OCI-LY1 (cell line): ENCODE data around the gene KXD1.

Source experiments
- H2AFZ ChIP-seq: fragments of 200-600 bp; sonication (generic), shearing (Covaris generic); 2 replicates; pipeline ENCODE4 v1.6.0; 2014; ENCODE audit warnings: antibody characterized with exemption, mild to moderate bottlenecking, low read length
- H3F3A ChIP-seq: fragments of 200-600 bp; sonication (generic), shearing (Covaris generic); 2 replicates; pipeline ENCODE4 v1.6.0; 2014; ENCODE audit warnings: mild to moderate bottlenecking, antibody characterized with exemption, low read length, moderate library complexity; ENCODE audit not compliant: insufficient read depth
- H3K27ac ChIP-seq: fragments of 200-600 bp; sonication (generic); 2 replicates; pipeline ENCODE4 v1.5.1; 2014; ENCODE audit warnings: low read length, mixed run types, mild to moderate bottlenecking, low read depth; ENCODE audit not compliant: poor library complexity, severe bottlenecking
- H3K27me3 ChIP-seq: fragments of 200-600 bp; sonication (generic); 2 replicates; pipeline ENCODE4 v1.6.0; 2014; ENCODE audit warnings: antibody characterized with exemption, mild to moderate bottlenecking, low read length, moderate library complexity; ENCODE audit not compliant: insufficient read depth
- H3K36me3 ChIP-seq: fragments of 200-600 bp; sonication (generic); 2 replicates; pipeline ENCODE4 v1.6.1; 2014; ENCODE audit warnings: mild to moderate bottlenecking, antibody characterized with exemption, low read length, moderate library complexity, mixed read lengths; ENCODE audit not compliant: insufficient read depth
- H3K4me1 ChIP-seq: fragments of 200-600 bp; sonication (generic); 2 replicates; pipeline ENCODE4 v1.5.1; 2014; ENCODE audit warnings: mild to moderate bottlenecking, low read length, moderate library complexity; ENCODE audit not compliant: insufficient read depth, severe bottlenecking
- H3K4me2 ChIP-seq: fragments of 200-600 bp; sonication (generic), shearing (Covaris generic); 2 replicates; pipeline ENCODE4 v1.6.1; 2014; ENCODE audit warnings: low read length
- H3K4me3 ChIP-seq: fragments of 200-600 bp; sonication (generic); 2 replicates; pipeline ENCODE4 v1.5.1; 2014; ENCODE audit warnings: low read length, low read depth, mild to moderate bottlenecking, mixed read lengths; ENCODE audit not compliant: poor library complexity, severe bottlenecking
- H3K79me2 ChIP-seq: fragments of 200-600 bp; shearing (Covaris generic); 2 replicates; pipeline ENCODE4 v1.6.1; 2016; ENCODE audit warnings: mixed run types, low read length, mixed read lengths; ENCODE audit not compliant: insufficient read depth
- H3K9ac ChIP-seq: fragments of 200-600 bp; sonication (generic), shearing (Covaris generic); 2 replicates; pipeline ENCODE4 v1.6.1; 2014; ENCODE audit warnings: mild to moderate bottlenecking, low read length, mixed read lengths
- H3K9me2 ChIP-seq: fragments of 200-600 bp; sonication (generic), shearing (Covaris generic); 2 replicates; pipeline ENCODE4 v1.6.1; 2014; ENCODE audit warnings: low read depth, mild to moderate bottlenecking, low read length, mixed read lengths
- H3K9me3 ChIP-seq: fragments of 200-600 bp; shearing (Covaris generic); 2 replicates; pipeline ENCODE4 v1.6.1; 2014; ENCODE audit warnings: low read length, mixed read lengths
- H4K20me1 ChIP-seq: fragments of 200-600 bp; sonication (generic), shearing (Covaris generic); 2 replicates; pipeline ENCODE4 v1.6.0; 2016; ENCODE audit warnings: mild to moderate bottlenecking, low read length; ENCODE audit not compliant: insufficient read depth
- EZH2 ChIP-seq: fragments of 200-600 bp; sonication (generic), shearing (Covaris generic); IDR thresholded peaks from 2 replicates; pipeline ENCODE4 v1.8.0; 2017; ENCODE audit warnings: borderline replicate concordance, mixed run types, mild to moderate bottlenecking, antibody characterized with exemption, low read length, moderate library complexity, mixed read lengths
- TF ChIP-seq, protein P1 (sequence below): fragments of 200-600 bp; sonication (generic), shearing (Covaris generic); IDR thresholded peaks from 2 replicates; pipeline ENCODE4 v1.5.1; 2017; ENCODE audit warnings: mild to moderate bottlenecking, antibody characterized with exemption, low read length, moderate library complexity, mixed read lengths

KXD1 gene

DNA sequence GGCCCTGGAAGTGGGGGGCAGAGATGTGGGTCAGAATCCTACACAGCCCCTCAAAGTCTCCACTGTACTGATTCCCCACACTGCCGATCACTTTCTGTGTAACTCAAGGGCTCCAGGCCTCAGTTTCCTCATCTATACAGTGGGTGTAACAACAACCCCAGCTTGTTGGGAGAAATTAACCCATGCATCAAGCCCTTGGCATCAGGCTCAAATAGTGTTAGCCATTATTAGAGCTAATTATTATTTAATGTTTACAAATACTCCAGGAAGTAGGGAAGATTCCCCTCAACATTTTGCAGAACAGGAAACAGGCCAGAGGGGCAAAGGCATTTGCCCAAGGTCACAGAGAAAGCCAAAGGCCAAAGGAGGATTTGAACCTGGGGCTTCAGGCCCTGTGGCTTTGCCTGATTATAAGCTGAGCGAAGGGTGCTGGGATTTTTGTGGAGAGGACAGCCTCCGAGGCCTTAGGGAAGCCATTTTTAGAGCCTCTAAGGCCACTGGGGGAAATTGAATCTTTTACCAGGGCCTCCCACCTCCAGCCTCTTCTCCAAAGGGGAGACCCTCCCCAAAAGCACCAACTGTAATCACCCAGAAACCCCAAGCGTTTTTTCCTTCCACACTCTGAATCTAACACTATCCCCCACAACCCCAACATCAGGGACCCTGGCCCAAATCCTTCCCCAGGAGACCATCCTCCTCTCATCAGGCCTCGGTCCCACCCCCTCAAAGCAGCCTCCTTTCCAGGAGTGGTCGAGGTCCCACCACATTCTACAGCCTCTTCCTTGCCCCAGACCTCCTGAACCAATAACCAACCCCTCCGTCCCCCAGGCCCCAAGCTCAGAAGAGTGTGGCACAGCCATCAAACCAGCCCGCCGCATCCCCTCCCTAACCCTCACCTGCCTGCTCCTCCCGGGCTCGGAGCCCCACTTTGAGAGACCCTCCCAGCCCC lies 15.4 kb upstream of the KXD1 start:
- Histone ChIP-seq H4K20me1 (no peaks in the 10 kb centered on the region), H3K9me3 (no peaks in the 10 kb centered on the region), H3K27ac (peak overlapping the region; percentile 73), H3K9me2 (no peaks in the 10 kb centered on the region), H3K4me2 (peak overlapping the region; percentile 100), H3K79me2 (0 out of 2 replicates have a peak, but pooled peaks cover 4% of the 10 kb centered on the region), H2AFZ (no peak overlapping the region), H3K4me3 (peak overlapping the region; percentile 89), H3K4me1 (peaks cover 20% of the 10 kb centered on the region), H3F3A (no peaks in the 10 kb centered on the region), H3K36me3 (peaks cover 34% of the 10 kb centered on the region), H3K9ac (peak overlapping the region; percentile 97), H3K27me3 (no peaks in the 10 kb centered on the region)
- no peak for TF ChIP-seq EZH2
- TF ChIP-seq, protein P1, sequence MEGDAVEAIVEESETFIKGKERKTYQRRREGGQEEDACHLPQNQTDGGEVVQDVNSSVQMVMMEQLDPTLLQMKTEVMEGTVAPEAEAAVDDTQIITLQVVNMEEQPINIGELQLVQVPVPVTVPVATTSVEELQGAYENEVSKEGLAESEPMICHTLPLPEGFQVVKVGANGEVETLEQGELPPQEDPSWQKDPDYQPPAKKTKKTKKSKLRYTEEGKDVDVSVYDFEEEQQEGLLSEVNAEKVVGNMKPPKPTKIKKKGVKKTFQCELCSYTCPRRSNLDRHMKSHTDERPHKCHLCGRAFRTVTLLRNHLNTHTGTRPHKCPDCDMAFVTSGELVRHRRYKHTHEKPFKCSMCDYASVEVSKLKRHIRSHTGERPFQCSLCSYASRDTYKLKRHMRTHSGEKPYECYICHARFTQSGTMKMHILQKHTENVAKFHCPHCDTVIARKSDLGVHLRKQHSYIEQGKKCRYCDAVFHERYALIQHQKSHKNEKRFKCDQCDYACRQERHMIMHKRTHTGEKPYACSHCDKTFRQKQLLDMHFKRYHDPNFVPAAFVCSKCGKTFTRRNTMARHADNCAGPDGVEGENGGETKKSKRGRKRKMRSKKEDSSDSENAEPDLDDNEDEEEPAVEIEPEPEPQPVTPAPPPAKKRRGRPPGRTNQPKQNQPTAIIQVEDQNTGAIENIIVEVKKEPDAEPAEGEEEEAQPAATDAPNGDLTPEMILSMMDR = no peak

DNA sequence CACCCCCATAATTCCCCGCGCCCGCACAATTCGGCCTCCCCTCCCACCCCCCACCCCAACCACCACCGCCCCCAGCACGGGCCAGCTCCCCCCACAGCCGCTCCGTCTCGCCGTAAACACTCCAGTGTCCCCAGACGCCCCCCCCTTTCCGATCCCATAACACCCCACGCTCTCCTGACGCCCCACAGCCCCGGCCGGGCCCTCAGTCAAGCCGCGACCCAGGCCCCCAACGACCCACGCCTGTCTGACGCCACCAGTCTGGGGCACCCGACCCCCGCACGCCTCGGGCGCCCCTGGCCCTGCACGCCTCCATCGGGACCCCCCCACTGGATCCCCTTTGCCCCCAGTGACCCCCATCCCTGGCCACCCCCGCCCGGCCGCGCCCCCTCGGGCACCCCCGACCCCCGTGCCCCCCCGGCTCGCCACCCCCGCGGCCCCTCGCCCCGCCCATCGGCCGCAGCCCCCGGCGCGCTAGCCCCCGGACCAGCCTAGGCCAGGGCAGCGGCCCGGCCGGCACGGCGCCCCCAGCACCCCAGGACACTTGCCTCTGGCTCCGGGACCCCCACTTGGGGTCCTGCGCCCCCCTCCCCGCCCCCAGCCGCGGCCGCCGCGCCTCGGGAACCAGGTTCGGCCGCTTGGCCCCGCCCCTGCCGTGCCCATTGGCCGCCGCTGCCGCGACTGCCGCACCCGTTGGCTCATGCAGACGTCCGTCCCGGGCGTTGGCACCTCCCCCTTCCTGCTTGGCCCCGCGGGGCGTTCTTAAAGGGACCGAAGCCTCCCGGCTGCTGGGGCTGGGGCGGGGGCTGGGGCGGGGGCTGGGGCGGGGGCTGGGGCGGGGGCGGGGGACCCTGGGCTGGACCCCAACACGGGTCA lies 14.5 kb upstream of the KXD1 start, which contains the start of gene FKBP8:
FKBP8 (minus strand) TSS at position 633 of the 873 bp plus-strand sequence. CDS start 1,603 bp downstream, outside the sequence.
- H2AFZ ChIP-seq = no peak within 1 kb of the TSS
- no peak for TF ChIP-seq EZH2
- TF ChIP-seq, protein P1 = no peak
- H3K4me3 ChIP-seq = peak within 1 kb of the TSS; percentile 89
- no peaks in the 10 kb centered on the region for H3K9me2 ChIP-seq
- H3F3A ChIP-seq = no peaks in the 10 kb centered on the region
- no peaks in the 10 kb centered on the region for H3K9me3 ChIP-seq
- peak within 1 kb of the TSS; percentile 73 for H3K27ac ChIP-seq
- H4K20me1 ChIP-seq = no peaks in the 10 kb centered on the region
- peaks cover 25% of the 10 kb centered on the region for H3K36me3 ChIP-seq
- H3K4me2 ChIP-seq = peak within 1 kb of the TSS; percentile 100
- 0 out of 2 replicates have a peak, but pooled peaks cover 4% of the 10 kb centered on the region for H3K79me2 ChIP-seq
- H3K27me3 ChIP-seq = no peaks in the 10 kb centered on the region
- peak within 1 kb of the TSS; percentile 97 for H3K9ac ChIP-seq
- peaks cover 20% of the 10 kb centered on the region for H3K4me1 ChIP-seq

DNA sequence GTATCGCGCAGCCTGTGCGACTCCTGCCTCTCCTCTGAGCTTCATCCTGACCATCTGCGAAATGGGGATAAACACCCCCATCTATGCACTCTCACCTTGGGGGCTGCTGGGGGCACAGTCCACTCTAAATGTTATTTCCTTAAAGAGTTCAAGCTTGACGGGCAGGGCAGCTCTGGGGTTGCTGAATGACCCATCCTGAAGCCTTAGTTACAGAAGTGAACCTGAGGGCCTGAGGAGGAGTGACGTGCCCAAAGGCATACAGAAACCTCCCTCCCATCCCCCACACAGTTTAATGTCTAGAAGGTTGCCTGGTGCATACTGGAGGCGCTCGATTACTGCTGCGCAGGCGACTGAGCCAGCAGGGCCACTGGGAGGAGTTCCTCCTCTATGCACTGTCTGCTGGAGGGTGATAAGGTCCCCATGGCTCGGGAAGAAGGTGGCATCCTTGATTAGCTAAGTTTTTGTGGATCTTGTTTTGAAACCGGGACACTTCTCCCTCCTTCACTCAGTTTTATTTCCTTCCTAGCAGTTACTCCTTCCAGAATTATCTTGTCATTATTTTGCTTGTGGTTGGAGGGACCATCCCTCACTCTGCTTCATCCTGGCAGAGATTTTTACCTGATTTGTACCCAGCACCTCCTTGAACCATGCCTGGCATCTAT lies 13.7 kb upstream of the KXD1 start:
- Histone ChIP-seq H3K4me1 (peaks cover 20% of the 10 kb centered on the region), H3K79me2 (0 out of 2 replicates have a peak, but pooled peaks cover 4% of the 10 kb centered on the region), H3K9me3 (no peaks in the 10 kb centered on the region), H3K9me2 (no peaks in the 10 kb centered on the region), H3K4me3 (peak overlapping the region; percentile 89), H3K9ac (peak overlapping the region; percentile 59), H2AFZ (no peak overlapping the region), H3K4me2 (peak overlapping the region; percentile 89), H3F3A (no peaks in the 10 kb centered on the region), H3K27ac (no peak overlapping the region), H3K36me3 (peaks cover 21% of the 10 kb centered on the region), H3K27me3 (no peaks in the 10 kb centered on the region), H4K20me1 (no peaks in the 10 kb centered on the region)
- TF ChIP-seq EZH2 = no peak
- TF ChIP-seq, protein P1 = peak; percentile 33; the same call in 1 of the 2 replicates
